ENCODE results near the gene OR52H1.
"Not testable (repeated sequence)": the region's sequence is repeated elsewhere in the genome, so short reads cannot be mapped to it uniquely, and the experiment has no call there.

DNA sequence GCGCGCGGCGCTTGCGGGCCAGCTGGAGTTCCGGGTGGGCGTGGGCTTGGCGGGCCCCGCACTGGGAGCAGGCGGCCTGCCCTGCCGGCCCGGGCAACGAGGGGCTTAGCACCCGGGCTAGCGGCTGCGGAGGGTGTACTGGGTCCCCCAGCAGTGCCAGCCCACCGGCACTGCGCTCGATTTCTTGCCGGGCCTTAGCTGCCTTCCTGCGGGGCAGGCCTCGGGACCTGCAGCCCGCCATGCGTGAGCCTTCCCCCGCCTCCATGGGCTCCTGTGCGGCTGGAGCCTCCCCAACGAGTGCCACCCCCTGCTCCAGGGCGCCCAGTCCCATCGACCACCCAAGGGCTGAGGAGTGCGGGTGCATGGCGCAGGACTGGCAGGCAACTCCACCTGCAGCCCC is 41.6 kb upstream of the OR52H1 start:
- TF ChIP-seq CTCF, POLR2A (IDR thresholded peaks at IDR 0.05): not testable (repeated sequence)
